GM23248 (cell line): Measurements from ENCODE around the gene HDAC4.

ENCODE experiments used
- EZH2 ChIP-seq: fragments of 200-600 bp; sonication (generic); IDR thresholded peaks from 2 replicates; pipeline ENCODE4 v1.6.1; 2018; ENCODE audit warnings: antibody characterized with exemption, mild to moderate bottlenecking; ENCODE audit not compliant: insufficient read depth, poor library complexity, severe bottlenecking
- EZH2phosphoT487 ChIP-seq: fragments of 200-600 bp; sonication (generic); IDR thresholded peaks from 2 replicates; pipeline ENCODE4 v1.6.1; 2018; ENCODE audit warnings: antibody characterized with exemption, moderate library complexity, mild to moderate bottlenecking, low read depth; ENCODE audit not compliant: insufficient read depth

DNA sequence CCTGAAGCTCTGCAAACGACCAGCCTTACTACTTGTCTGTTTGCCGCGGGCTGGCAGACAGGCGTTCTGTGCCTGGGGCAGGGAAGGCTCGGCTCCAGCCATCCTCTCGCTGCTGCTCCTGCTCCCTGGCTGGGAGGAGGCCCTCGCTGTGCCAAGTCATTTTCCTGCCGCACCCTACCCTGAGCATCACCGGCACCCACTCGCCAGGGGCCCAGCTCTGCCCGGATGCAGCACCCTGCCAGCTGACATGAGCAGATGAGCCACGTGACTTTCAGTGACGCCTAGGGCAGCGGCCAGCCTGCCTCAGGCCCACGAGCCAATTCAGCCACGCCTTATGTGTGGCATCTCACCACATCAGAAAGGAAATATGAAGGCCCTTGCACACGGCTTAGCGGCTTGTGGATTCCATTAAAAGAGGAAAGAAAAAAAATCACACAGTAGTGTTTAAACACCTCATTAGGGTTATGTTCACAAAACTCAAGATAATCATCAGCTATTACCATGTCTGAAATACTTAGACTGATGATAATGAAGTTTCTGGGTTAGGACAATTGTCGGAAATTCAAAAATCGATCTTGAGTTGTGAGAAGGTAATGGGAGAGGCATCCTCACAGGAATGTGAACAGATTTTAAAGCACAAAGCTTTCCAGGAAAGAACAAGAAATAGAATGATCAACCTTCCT is 302.4 kb downstream of the HDAC4 start:
- TF ChIP-seq EZH2 (no peak), EZH2phosphoT487 (no peak)
